HG02610 (cell line): ENCODE results near the gene FOXO3.
A peak's percentile ranks its signal among the peaks of the same experiment; 100 is the strongest.
"Not testable (repeated sequence)": the region's sequence is repeated elsewhere in the genome, so short reads cannot be mapped to it uniquely, and the experiment has no call there.

Source experiments
- ATAC-seq: cut with Tn5 transposase; IDR thresholded peaks from one replicate; pipeline ENCODE4 v1.9.1; 2021; ENCODE audit warnings: mild to moderate bottlenecking, moderate library complexity; ENCODE audit not compliant: unreplicated experiment

FOXO3 gene

GRCh38 chr6:108560463-108561308, at the start of gene FOXO3:
TSS of gene FOXO3 (plus strand) at chr6:108560917. CDS start at chr6:108561209, 292 bp downstream.
- ATAC-seq = no peak

- no peak for ATAC-seq
Observed at GRCh38 chr6:108518714-108519576, 41.8 kb upstream of the FOXO3 start.

GRCh38 chr6:108521616-108522107, 39.1 kb upstream of the FOXO3 start:
- no peak for ATAC-seq

- ATAC-seq = no peak
Observed at GRCh38 chr6:108523697-108524096, 37.0 kb upstream of the FOXO3 start.

GRCh38 chr6:108524528-108525248, 36.0 kb upstream of the FOXO3 start:
- ATAC-seq = no peak

- ATAC-seq = no peak
Observed at GRCh38 chr6:108526739-108527174, 34.0 kb upstream of the FOXO3 start.

GRCh38 chr6:108528878-108529277, 31.8 kb upstream of the FOXO3 start:
- no peak for ATAC-seq

GRCh38 chr6:108531332-108531731, 29.4 kb upstream of the FOXO3 start:
- ATAC-seq = no peak

- no peak for ATAC-seq
Observed at GRCh38 chr6:108535114-108535742, 25.5 kb upstream of the FOXO3 start.

- not testable (repeated sequence) for ATAC-seq
Observed at GRCh38 chr6:108535920-108536535, 24.7 kb upstream of the FOXO3 start.

- ATAC-seq = peak; percentile 53
Observed at GRCh38 chr6:108541843-108542759, 18.6 kb upstream of the FOXO3 start.

GRCh38 chr6:108543175-108543940, 17.4 kb upstream of the FOXO3 start:
- ATAC-seq = no peak

GRCh38 chr6:108544606-108545005, 16.1 kb upstream of the FOXO3 start:
- no peak for ATAC-seq

GRCh38 chr6:108546079-108547049, 14.4 kb upstream of the FOXO3 start:
- no peak for ATAC-seq

GRCh38 chr6:108549241-108549640, 11.5 kb upstream of the FOXO3 start:
- ATAC-seq = no peak

- ATAC-seq = no peak
Observed at GRCh38 chr6:108549741-108550140, 11.0 kb upstream of the FOXO3 start.

- no peak for ATAC-seq
Observed at GRCh38 chr6:108550256-108550655, 10.5 kb upstream of the FOXO3 start.
